Endothelial cell of umbilical vein (primary cell): ENCODE data around the gene MAST4. TPM values are rescaled to one million over a fixed set of nuclear protein-coding genes. Genes with fewer than 3 reads are reported as not detected.

Experiments used
- BruUV-seq: library from RNA; stranded (reverse); fragments of 400-500 nt; replicated peaks from 2 replicates; lab custom pipeline; 2021; lab: Mats Ljungman, UMichigan
- CTCF ChIA-PET: fragments of 300-600, 350-600 bp; sonication (Branson Sonifier 250); formaldehyde crosslinking; loops from one replicate; lab custom pipeline; 2021; ENCODE audit warnings: antibody characterized with exemption, inconsistent platforms; lab: Charles Lee
- POLR2A ChIA-PET: fragments of 300-600, 350-600 bp; sonication (Branson Sonifier 250); formaldehyde crosslinking; loops from one replicate; lab custom pipeline; 2021; ENCODE audit warnings: antibody characterized with exemption, inconsistent platforms; lab: Charles Lee
- DNase-seq: peaks from one replicate; pipeline ENCODE4 v3.0.0-alpha.2; 2011; ENCODE audit warnings: low read depth, low spot score
- FAIRE-seq: peaks from 2 replicates; lab custom pipeline; 2011; peaks lifted over from hg19 to GRCh38; lab: Jason Lieb, UNC
- H2AFZ ChIP-seq: 2 replicates; pipeline ENCODE4 v1.6.0; 2012; ENCODE audit warnings: low read depth, low read length, control low read depth, inconsistent platforms
- H3K27ac ChIP-seq: 2 replicates; pipeline ENCODE4 v1.5.1; 2011; ENCODE audit warnings: low read depth, mild to moderate bottlenecking, control low read depth, low read length, moderate library complexity; ENCODE audit not compliant: insufficient read depth
- H3K27me3 ChIP-seq, 2 experiments: 2 replicates each; pipeline versions ENCODE4 v1.6.0 to v1.6.1; 2011; ENCODE audit warnings: low read length in 2 of 2, mixed read lengths in 1 of 2; ENCODE audit not compliant: control insufficient read depth in 2 of 2, insufficient read depth in 2 of 2
- H3K36me3 ChIP-seq, 2 experiments: 2 replicates in 1 of 2; 3 replicates in 1 of 2; pipeline ENCODE4 v1.5.1; 2011; ENCODE audit warnings: low read length in 2 of 2, mild to moderate bottlenecking in 1 of 2, moderate library complexity in 1 of 2; ENCODE audit not compliant: control insufficient read depth in 2 of 2, insufficient read depth in 2 of 2; ENCODE audit errors: extremely low read depth in 1 of 2
- H3K4me1 ChIP-seq: 3 replicates; pipeline ENCODE4 v1.5.1; 2011; ENCODE audit warnings: mild to moderate bottlenecking, low read length; ENCODE audit not compliant: control insufficient read depth, insufficient read depth; ENCODE audit errors: extremely low read depth
- H3K4me2 ChIP-seq: 2 replicates; pipeline ENCODE4 v1.6.1; 2011; ENCODE audit warnings: low read length, control low read depth, mixed read lengths; ENCODE audit not compliant: insufficient read depth
- H3K4me3 ChIP-seq, 3 experiments: fragments of 200-600 bp in 1 of 3; sonication (generic), shearing (Covaris generic) in 1 of 3; replicated peaks in 1 of 3; 2 replicates each; pipeline ENCODE4 v1.5.1; 2011 to 2016; ENCODE audit warnings: control low read depth in 3 of 3, low read length in 3 of 3, mild to moderate bottlenecking in 2 of 3, inconsistent platforms in 1 of 3, low read depth in 1 of 3, moderate library complexity in 1 of 3; ENCODE audit not compliant: insufficient read depth in 1 of 3
- H3K79me2 ChIP-seq: 2 replicates; pipeline ENCODE4 v1.6.0; 2012; ENCODE audit warnings: low read length, inconsistent platforms; ENCODE audit not compliant: control insufficient read depth, insufficient read depth
- H3K9ac ChIP-seq: replicated peaks from 2 replicates; pipeline ENCODE3; 2011; ENCODE audit warnings: low read length, control low read depth; ENCODE audit not compliant: insufficient read depth; ENCODE audit errors: extremely low read depth
- H3K9me1 ChIP-seq: replicated peaks from 3 replicates; pipeline ENCODE4 v1.6.0; 2011; ENCODE audit warnings: mild to moderate bottlenecking, low read length; ENCODE audit not compliant: control insufficient read depth, insufficient read depth; ENCODE audit errors: extremely low read depth
- H3K9me3 ChIP-seq: replicated peaks from 2 replicates; pipeline ENCODE4 v1.5.1; 2012; ENCODE audit warnings: low read length, inconsistent platforms; ENCODE audit not compliant: control insufficient read depth, insufficient read depth
- H4K20me1 ChIP-seq: replicated peaks from 2 replicates; pipeline ENCODE3; 2011; ENCODE audit warnings: mild to moderate bottlenecking, low read length; ENCODE audit not compliant: control insufficient read depth, insufficient read depth; ENCODE audit errors: extremely low read depth
- EZH2 ChIP-seq: IDR thresholded peaks from 2 replicates; pipeline ENCODE4 v1.6.1; 2012; ENCODE audit warnings: borderline replicate concordance, low read depth, mild to moderate bottlenecking, moderate library complexity, low read length, inconsistent platforms; ENCODE audit not compliant: severe bottlenecking
- FOS ChIP-seq: IDR thresholded peaks from 2 replicates; pipeline ENCODE4 v1.6.1; 2011; ENCODE audit warnings: mild to moderate bottlenecking, low read length, moderate library complexity, borderline replicate concordance; ENCODE audit not compliant: insufficient read depth
- GATA2 ChIP-seq: IDR thresholded peaks from 2 replicates; pipeline ENCODE4 v1.7.0; 2011; ENCODE audit warnings: low read depth, mild to moderate bottlenecking, moderate library complexity, mixed read lengths, low read length; ENCODE audit not compliant: insufficient read length, insufficient read depth
- JUN ChIP-seq: IDR thresholded peaks from 2 replicates; pipeline ENCODE4 v1.6.1; 2011; ENCODE audit warnings: borderline replicate concordance, low read depth; ENCODE audit not compliant: insufficient read length, insufficient read depth
- MYC ChIP-seq: IDR thresholded peaks from one replicate; pipeline ENCODE4 v1.6.1; 2011; ENCODE audit warnings: mild to moderate bottlenecking, low read depth, low read length
- POLR2A ChIP-seq: IDR thresholded peaks from 2 replicates; pipeline ENCODE4 v1.6.1; 2012; ENCODE audit warnings: low read depth, mild to moderate bottlenecking, control low read depth, low read length
- POLR2AphosphoS5 ChIP-seq: IDR thresholded peaks from 2 replicates; pipeline ENCODE4 v1.6.1; 2012; ENCODE audit warnings: low read depth, mild to moderate bottlenecking, control low read depth, low read length, moderate library complexity; ENCODE audit not compliant: insufficient read depth
- dilution Hi-C: fragments of 300-500 bp; cut with MboI; formaldehyde crosslinking; loops from one replicate; pipeline ENCODE4 v1.15.0; 2019; ENCODE audit warnings: low sequenced_read_pairs; ENCODE audit not compliant: extremely low pct_ligation_motif_present
- intact Hi-C: fragments of 100-400 bp; cut with micrococcal nuclease; formaldehyde crosslinking; loops from one replicate; pipeline ENCODE4 v1.10.0; 2022
- polyA plus RNA-seq, 4 experiments: library from polyadenylated mRNA; depleted of rRNA in 3 of 4; stranded (reverse) in 3 of 4; unstranded in 1 of 4; fragments of >200 nt; gene quantifications; 2 replicates each; pipeline versions ENCODE4 v1.2.1 to v1.2.3, GENCODE V29; 2011 to 2012; ENCODE audit warnings: missing spikeins in 1 of 4
- total RNA-seq: library from RNA; stranded (reverse); gene quantifications from 2 replicates; pipeline ENCODE4 v1.2.3, GENCODE V29; 2021
- TF ChIP-seq, protein P1 (sequence below): IDR thresholded peaks from 2 replicates; pipeline ENCODE4 v1.6.1; 2011; ENCODE audit not compliant: insufficient read depth, insufficient read length
- TF ChIP-seq, protein P2 (sequence below), 2 donors: IDR thresholded peaks; 1 replicate in 1 of 2; 2 replicates in 1 of 2; pipeline ENCODE4 v1.5.1; 2011; ENCODE audit warnings: low read length in 2 of 2, mild to moderate bottlenecking in 2 of 2, moderate library complexity in 2 of 2, control low read depth in 1 of 2, inconsistent platforms in 1 of 2, low read depth in 1 of 2; ENCODE audit not compliant: insufficient read depth in 1 of 2; ENCODE audit errors: extremely low read depth in 1 of 2

MAST4 gene
- total and polyA plus RNA-seq, 2 donors (not counting 3 experiments of a cell fraction or from before 2014, with no cell fraction given) = 40.2 to 116 TPM

DNA sequence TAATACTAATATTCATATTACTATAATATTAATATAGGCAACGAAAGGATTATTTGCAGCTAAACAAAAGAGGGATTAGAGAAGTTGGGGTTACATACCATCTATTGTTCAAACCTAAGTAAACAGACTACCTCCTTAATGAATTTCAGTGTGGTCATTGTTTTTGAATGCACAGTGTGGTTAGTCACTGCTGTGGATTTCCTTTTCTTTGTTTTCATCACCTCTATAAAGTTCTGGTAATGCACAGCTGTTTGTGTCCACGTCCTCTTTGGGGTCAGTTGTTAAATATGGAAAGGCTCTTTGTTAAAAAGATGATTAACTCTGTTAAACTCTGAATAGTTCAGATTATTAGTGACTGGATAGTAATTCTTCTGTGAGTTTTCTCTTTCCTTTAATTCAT, 233.6 kb downstream of the MAST4 start:
- dilution Hi-C loops (no loop called here), intact Hi-C loops (loop anchor here (1.0 kb wide), 5 partner anchors 13 to 185 kb away; no protein-coding TSS in a partner anchor)
- Histone ChIP-seq H3K4me2 (peak overlapping the region; percentile 74), H3K27ac (peak overlapping the region; percentile 91), H4K20me1 (no peaks in the 10 kb centered on the region), H3K4me1 (peaks cover 22% of the 10 kb centered on the region), H3K4me3 (peak overlapping the region; percentile 54 to 70 (median 55)), H3K36me3 (no peaks in the 10 kb centered on the region), H2AFZ (no peak overlapping the region), H3K27me3 (no peaks in the 10 kb centered on the region), H3K9me1 (no peaks in the 10 kb centered on the region), H3K9me3 (no peaks in the 10 kb centered on the region), H3K9ac (peak overlapping the region; percentile 100), H3K79me2 (peaks cover 32% of the 10 kb centered on the region)
- TF ChIP-seq POLR2AphosphoS5 = peak; percentile 87
- no peak for TF ChIP-seq MYC
- TF ChIP-seq, protein P1, sequence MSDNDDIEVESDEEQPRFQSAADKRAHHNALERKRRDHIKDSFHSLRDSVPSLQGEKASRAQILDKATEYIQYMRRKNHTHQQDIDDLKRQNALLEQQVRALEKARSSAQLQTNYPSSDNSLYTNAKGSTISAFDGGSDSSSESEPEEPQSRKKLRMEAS = no peak
- TF ChIP-seq FOS = peak; percentile 85
- TF ChIP-seq JUN = peak; percentile 96
- no peak for TF ChIP-seq GATA2
- TF ChIP-seq, protein P2, sequence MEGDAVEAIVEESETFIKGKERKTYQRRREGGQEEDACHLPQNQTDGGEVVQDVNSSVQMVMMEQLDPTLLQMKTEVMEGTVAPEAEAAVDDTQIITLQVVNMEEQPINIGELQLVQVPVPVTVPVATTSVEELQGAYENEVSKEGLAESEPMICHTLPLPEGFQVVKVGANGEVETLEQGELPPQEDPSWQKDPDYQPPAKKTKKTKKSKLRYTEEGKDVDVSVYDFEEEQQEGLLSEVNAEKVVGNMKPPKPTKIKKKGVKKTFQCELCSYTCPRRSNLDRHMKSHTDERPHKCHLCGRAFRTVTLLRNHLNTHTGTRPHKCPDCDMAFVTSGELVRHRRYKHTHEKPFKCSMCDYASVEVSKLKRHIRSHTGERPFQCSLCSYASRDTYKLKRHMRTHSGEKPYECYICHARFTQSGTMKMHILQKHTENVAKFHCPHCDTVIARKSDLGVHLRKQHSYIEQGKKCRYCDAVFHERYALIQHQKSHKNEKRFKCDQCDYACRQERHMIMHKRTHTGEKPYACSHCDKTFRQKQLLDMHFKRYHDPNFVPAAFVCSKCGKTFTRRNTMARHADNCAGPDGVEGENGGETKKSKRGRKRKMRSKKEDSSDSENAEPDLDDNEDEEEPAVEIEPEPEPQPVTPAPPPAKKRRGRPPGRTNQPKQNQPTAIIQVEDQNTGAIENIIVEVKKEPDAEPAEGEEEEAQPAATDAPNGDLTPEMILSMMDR (IDR thresholded peaks at IDR 0.05; ENCODE audit: extremely low read depth in 1 of 2, insufficient read depth in 1 of 2, low read depth in 1 of 2, low read length in 2 of 2) = no peak
- peak; percentile 53 for TF ChIP-seq POLR2A
- TF ChIP-seq EZH2 = no peak
- BruUV-seq = no TSS peak
- POLR2A ChIA-PET = interaction anchor here (1.1 to 5.2 kb wide), 10 partner anchors 10 to 184 kb away, joined by 3 to 76 read pairs (median 7); no protein-coding TSS in a partner anchor
- DNase-seq (peak; percentile 96), FAIRE-seq (peak; percentile 73)
- CTCF ChIA-PET = interaction anchor here (1.0 to 6.7 kb wide), 14 partner anchors 12 to 524 kb away, joined by 3 to 130 read pairs (median 5); no protein-coding TSS in a partner anchor
